HG03135 (cell line): Measurements from ENCODE around the gene CWF19L1.
"Not testable (repeated sequence)": the region's sequence is repeated elsewhere in the genome, so short reads cannot be mapped to it uniquely, and the experiment has no call there.

Experiments used
- ATAC-seq: cut with Tn5 transposase; IDR thresholded peaks from one replicate; pipeline ENCODE4 v1.9.1; 2021; ENCODE audit warnings: mild to moderate bottlenecking, moderate library complexity; ENCODE audit not compliant: unreplicated experiment

Gene CWF19L1

DNA sequence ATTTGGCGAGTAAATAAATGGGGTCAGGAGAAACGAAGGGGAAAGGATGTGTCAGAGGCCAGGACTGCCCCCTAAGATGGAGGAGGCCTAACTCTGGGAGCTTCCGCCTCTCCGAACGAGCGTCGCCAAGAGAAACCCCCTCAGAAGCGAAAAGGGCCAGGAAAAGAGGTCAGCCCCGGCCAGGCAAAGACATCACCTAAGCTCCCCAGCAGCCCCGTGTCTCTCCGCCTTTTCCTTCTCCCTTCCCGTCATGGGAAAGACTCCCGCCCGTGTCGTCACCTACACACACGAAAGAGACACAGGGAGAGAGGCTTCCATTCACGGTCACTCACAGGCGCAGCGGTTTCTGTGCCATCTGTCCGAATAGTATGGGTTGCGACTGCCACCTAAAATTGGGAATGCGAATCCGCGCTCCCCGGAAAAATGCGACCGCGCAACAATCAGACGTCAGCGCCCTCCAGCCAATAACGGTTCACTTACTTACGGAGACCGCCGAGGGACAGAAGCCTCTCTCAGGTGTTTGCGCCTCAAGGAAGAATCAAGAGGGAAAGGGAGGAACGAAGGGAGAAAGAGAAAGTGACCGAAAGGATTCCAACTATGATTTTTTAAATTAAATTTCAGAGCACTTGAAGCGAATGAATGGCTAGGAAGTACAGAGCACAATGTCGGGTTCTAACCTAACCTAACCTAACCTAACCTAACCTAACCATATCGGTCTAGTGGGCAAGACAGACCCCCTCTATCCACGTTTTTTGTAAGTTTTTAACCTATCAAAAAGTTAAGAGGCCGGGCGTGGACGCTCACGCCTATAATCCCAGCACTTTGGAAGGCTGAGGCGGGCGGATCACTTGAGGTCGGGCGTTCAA lies at the start of gene CWF19L1:
Gene CWF19L1, minus strand, starts transcription at position 400 of the 866 bp plus-strand sequence. Its CDS starts 45 bp downstream, at position 355.
- ATAC-seq, result no peak

DNA sequence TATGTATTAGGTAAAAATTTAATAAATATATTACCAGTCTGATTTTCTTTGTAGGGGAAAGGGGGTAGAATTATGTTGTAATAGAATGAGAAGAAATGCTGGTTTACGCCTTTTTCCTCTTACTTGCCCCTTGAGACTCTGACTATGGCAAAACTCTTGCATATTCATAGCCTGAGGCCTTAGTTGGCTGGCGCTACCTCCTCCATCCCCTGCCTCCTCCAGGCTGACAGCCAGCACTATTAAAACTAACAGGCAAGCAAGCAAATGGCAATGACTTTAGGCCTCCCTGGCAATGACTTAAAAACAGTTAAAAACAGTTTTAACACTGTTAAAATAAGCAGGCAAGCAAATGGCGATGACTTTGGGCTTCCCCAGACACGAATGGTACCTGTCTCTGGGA lies 48.2 kb upstream of the CWF19L1 start:
- ATAC-seq, result no peak

DNA sequence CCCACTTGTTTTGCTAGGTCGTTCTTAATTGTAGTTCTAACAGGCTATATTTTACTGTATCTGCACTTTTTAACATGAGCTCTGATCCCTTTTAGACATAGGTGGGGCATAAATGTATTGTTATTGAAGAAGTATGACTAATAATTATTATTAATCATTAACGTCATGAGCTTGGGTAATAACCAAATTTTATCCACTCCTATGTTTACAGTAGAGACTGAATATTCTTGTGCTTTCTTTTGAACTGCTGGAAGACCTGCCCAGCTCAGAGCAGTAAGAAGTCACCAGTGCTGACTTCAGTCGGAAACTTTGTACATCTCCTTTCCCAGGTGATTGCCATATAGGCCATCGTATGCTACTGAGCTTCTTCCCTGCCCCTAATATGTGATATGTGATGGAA lies 43.9 kb upstream of the CWF19L1 start:
- ATAC-seq, result no peak

DNA sequence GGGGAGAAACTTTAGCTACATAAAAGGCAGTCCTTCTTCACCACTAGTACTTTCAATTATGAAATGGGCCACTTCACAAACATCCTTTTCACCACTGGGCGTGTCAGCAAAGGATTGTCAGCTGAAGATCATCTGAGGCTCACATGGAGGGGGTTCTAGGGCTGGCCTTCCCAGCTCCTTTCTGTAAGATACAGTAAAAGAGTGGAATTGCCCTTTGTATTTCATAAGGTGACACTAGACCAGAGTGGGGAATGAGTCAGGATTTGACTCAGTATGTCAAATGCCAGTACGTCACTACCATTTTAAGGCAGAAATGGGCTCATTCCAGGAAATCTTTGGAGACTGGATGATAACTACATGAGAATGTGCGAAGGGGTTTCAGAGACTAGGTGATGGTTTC lies 40.2 kb upstream of the CWF19L1 start:
- ATAC-seq, result no peak

DNA sequence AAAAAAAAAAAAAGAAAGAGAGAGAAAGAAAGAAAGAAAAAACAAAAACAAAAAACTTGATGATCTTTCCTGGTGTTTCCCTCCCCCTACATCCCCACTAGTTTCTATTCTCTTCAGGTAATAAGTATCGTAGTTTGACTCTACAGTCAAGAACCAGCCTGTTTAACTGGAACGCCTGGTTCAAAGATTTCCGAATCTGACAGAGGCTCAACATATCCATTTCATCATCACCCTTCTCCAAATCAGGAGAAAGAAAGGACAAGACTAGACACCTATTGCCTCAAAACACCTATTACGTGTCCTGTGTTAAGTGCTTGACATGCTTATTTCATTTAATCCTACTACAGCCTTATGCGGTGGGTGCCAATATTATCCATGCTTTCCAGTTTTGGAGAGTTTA lies 39.4 kb upstream of the CWF19L1 start:
- ATAC-seq, result no peak

DNA sequence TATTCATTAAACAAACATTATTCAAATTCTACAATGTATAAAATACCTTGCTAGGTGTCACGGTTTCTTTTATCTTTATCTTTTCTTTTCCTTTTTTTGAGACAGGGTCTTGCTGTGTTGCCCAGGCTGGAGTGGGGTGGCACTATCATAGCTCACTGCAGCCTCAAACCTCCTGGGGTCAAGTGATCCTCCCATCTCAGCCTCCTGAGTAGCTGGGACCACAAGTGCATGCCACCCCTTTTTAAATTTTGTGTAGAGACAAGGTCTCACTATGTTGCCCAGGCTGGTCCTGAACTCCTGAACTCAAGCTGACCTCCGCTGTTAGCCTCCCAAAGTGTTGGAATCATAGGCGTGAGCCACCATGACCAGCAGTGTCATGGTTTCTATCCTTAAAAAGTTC lies 37.0 kb upstream of the CWF19L1 start:
- no peak for ATAC-seq

DNA sequence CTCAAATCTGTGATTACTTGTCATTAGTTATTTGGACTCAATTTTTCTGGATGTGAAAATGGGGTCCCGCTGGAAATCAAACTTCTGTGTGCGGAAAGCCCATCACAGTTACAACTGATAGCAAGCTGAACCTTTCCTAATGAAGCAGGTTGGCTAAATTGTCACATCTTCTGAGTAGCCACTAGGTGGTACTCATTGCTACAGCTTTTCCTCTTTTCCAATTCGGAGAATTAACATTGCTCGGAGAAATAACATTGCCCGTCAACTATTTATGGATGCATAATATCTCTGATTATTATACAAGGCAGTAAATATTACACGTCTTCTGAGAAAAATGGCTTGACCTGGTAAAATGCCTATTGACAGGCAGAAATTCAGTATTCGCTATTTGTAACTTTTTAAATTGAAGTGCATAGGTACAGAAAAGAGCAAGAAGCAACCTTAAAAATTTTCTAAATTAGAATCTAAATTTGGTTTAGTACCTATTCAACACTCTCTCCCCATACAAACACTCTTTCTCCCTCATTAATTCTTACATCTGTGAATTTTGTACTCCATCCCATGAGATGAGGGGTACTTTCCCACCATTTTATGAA lies 36.4 kb upstream of the CWF19L1 start:
- ATAC-seq, result no peak

DNA sequence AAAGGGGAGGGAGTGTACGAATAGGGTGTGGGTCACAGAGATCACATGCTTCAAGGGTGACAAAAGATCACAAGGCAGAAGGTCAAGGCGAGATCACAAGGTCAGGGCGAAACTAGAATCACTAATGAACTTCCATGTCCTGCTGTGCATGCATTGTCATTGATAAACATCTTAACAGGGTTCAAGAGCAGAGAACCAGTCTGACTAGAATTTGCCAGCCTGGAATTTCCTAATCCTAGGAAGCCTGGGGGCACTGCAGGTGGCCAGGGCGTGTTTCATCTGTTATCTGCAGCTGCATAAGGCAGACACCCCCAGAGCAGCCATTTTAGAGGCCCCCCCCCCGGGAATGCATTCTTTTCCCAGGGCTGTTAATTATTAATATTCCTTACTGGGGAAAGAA lies 33.7 kb upstream of the CWF19L1 start:
- ATAC-seq, result not testable (repeated sequence)

DNA sequence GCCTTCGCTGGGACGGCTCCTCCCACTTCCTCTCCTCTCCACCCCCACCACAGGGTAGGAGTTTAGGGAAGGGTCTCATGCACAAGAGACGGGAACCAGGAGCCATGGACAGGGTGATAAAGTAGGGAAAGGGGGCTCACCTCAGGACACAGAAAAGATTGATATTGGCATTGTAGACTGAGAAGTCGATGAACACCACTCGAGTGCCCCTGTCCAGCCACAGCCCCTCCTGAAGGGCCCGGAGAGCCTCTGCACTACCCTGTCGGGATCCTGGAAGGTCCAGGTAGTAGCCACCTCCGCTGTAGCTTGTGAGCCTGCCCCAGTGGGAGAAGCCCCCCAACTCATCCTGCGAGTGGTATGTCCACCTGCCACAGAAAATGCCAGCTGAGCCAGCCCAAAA lies 29.8 kb upstream of the CWF19L1 start:
- no peak for ATAC-seq

DNA sequence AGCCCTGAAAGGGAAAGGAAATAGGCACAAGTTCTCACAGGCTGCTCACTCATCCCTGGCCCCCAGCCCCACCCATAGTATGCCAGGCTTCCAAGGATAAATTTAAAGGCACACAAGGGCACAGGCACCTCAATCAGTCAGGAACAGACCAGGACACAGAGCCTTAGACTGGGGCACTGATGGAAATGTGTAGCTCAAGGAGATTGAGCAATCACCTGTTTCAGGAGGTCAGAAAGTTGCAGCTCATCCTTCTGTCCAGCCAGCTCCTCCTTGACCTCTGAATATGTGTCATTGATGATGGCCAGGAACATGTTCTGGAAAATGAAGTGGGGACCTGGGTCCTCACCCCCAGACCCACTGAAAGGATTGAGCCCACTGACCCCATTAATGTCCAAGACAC lies 25.6 kb upstream of the CWF19L1 start:
- no peak for ATAC-seq

DNA sequence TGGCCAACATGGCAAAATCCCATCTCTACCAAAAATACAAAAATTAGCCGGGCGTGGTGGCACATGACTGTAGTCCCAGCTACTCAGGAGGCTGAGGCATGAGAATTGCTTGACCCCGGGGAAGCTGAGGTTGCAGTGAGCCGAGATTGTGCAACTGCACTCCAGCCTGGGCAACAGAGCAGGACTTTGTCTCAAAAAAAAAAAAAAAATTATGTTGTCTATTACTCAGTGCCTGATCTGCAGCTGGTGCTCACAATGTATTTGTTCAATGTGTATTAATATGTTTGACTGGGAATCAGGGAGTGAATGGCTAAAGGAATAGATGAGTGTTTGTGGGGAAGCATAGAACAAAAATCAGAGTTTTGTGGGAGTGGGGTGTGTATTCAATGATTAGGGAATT lies 24.9 kb upstream of the CWF19L1 start:
- not testable (repeated sequence) for ATAC-seq

DNA sequence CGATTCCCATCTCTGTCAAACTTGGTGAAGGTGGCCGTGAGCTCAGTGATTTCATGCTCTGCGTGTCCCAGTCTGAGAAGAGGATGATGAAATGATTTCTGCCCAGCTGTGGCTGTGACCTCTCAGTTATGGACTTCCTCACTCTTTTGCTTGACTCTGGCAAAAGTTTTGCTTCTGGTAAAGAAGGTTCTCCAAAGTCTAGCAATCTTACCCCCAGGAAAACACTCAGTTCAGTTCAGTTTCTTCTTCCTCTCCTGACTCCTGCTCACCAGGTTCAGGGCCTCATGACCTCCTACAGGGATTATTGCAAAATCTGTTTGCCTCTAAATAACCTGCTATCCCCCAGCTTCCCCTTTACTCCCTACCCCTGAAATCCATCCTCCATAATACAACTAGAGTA lies 23.9 kb upstream of the CWF19L1 start:
- no peak for ATAC-seq

DNA sequence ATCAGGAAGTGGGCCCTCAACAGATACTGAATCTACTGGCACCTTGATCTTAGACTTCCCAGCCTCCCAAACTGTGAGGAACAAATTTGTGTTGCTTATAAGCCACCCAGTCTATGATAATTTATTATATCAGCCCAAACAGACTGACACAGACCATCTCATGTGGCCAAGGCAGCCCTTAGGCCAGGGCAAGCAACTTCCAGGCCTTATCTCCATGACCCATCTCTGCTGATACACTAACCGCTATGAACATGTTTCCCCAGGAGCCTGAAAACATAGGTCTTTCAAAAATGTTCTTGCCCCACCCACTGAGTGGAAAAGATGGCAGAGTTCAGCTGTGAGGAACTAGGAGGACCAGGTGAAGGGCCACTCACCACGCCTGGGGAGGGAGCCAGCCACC lies 22.2 kb upstream of the CWF19L1 start:
- ATAC-seq, result no peak

DNA sequence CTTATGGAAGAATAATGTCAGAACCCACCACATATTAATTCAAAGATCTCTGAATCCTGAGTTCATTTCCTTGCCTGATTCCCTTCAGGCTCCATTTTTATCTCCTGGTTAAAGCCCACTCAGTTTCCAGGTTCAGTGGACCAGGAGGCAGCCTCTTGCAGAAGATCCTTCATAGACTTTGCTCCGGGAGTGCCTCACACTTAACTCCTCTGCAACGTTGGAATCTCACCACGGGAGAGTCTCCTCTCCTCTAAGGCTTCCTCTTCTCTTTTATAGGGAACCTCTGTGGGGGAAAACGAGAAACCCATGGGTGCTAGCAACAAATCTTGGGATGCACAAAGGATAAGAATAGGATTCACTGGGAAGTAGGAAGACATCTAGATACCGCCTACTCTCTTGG lies 20.8 kb upstream of the CWF19L1 start:
- no peak for ATAC-seq

DNA sequence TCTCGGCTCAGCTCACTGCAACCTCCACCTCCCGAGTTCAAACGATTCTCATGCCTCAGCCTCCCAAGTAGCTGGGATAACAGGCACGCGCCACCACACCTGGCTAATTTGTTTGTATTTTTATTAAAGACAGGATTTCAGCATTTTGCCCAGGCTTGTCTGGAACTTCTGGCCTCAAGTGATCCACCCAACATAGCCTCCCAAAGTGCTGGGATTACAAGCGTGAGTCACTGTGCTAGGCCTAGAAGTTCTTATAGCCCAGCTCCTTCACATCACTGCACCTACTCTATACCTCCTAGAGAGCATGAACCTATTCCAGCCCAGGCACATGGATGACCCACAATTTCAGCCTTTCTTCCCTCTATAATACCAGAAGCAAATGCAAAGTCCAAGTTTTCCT lies 20.3 kb upstream of the CWF19L1 start:
- ATAC-seq, result no peak

DNA sequence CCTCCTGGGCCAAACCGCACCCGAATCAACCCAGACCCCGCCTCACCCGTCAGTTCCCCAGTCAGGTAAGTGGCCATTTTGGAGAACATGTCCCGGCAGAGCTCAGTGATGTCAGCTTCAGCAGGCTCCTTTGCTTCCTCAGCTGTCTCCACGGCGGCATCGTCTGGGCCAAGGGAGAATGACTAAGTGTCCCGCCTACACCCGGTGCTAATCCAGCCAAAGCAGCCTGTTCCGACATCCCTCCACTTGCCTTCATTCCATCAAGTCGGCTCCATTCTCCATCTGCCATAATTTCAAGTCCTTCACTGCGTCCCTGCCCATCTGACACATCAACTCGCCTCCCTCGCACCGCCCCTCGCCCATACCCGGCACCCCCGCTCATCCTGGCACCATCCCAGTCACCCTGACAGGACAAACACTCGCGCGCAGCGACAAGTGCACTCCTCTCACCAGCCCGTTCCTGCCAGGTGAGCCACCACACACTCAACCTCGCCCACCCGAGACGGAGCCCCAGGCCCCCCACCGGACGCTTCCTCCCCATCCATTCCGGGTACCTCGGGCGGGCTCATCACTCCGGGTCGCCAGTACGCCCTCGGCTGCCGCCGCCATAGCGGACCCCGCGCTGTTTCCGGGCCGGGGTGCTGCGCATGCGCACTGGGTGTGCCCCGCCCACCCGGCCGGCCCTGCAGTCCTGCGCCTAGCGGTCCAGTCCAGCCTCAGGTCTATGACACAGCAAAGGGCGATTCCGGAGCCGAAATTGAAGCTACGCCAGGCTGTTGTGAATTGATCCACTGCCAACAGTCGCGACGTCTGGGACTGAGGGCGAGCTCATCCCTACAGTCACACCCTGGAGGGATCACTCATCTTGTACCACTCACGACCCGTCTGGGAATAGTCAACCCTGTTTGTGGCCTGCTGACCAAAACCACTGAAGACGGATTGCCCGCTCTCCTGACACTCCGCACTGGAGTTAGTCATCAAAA lies 18.9 kb upstream of the CWF19L1 start, which contains the start of gene BLOC1S2:
Gene BLOC1S2, minus strand, starts transcription at position 630 of the 983 bp plus-strand sequence. Its CDS starts 21 bp downstream, at position 609.
- ATAC-seq, result peak; percentile 86

DNA sequence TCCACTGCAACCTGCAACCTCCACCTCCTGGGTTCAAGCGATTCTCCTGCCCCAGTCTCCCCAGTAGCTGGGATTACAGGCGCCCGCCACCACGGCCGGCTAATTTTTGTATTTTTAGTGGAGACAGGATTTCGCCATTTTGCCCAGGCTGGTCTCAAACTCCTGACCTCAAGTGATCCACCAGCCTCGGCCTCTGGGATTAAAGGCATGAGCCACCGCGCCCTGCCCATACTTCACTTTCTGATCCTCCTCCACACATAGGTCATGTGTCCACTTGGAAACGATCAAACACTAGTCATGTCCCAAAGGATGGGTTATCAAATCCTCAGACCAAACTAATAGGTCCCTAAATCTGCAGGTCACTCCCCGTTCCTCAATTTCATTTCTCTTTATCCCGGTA lies 17.9 kb upstream of the CWF19L1 start:
- ATAC-seq, result not testable (repeated sequence)

DNA sequence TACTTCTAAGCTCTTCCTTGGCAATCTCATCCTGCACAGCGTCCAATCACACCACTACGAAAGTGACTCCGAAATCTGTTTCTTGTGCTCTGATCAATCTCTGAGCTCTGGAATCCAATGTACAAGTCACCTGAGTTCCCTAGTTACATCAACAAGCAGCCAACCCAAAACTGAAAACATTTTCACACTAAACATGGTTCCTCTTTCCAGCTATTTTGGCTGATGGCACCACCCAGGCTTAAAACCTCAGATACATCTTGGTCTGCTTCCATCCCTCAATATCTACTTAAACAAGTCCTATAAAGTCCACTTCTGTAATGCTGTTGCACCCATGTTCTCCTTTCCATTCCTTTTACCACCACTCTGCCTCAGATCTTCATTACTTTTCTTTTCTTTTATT lies 15.5 kb upstream of the CWF19L1 start:
- ATAC-seq, result no peak

DNA sequence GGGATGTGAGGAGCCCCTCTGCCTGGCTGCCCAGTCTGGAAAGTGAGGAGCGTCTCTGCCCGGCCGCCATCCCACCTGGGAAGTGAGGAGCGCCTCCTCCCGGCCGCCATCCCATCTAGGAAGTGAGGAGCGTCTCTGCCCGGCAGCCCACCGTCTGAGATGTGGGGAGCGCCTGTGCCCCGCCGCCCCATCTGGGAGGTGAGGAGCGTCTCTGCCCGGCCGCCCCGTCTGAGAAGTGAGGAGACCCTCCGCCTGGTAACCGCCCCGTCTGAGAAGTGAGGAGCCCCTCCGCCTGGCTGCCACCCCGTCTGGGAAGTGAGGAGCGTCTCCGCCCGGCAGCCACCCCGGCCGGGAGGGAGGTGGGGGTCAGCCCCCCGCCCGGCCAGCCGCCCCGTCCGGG lies 9.5 kb upstream of the CWF19L1 start:
- ATAC-seq, result not testable (repeated sequence)

DNA sequence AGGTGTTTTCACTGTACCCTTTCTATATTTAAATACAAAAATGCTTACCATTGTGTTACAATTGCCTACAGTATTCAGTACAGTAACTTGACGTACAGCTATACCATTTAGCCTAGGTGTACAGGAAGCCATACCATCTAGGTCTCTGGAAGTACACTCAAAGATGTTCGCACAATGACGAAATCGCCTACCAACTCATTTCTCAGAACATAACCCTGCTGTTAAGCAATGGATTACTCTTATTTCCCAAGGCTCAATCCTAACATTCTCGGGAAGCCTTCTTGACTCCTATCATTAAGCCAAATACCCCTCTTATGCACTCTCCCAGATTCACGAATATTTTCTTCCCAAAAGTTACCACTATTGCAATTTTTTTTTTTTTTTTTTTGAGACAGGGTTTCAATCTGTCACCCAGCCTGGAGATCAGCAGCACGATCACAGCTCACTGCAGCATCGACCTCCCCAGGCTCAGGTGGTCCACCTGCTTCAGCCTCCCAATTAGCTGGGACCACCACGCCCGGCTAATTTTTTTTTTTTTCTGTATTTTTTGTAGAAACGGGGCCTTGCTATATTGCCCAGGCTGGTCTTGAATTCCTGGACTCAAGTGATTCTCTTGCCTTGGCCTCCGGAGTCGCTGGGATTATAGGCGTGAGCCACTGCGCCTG lies 1.5 kb downstream of the CWF19L1 start:
- no peak for ATAC-seq

DNA sequence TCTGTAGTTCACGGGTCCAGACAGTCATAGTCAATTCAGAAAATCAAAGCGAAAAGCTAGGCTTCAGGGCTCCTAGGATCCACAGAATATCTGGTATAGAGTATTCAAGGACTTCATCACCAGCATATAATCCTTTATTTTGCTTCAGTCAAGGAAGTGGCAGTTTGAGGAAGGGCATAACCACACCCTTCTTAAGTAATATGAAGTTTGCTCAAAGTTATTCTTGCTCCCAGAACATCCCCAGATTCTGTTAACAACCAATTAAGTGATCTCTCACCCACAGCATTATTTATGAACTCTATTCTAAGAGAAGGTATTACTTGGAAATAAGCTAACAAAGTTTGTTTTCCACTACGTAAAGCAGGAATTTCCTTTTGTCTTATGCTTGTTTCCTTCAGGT lies 13.2 kb downstream of the CWF19L1 start:
- ATAC-seq, result no peak
